H1 (cell line): ENCODE measurements around the gene NID2. TPM values are rescaled to one million over a fixed set of nuclear protein-coding genes. Genes with fewer than 3 reads are reported as not detected.

Experiments
- CTCF ChIA-PET: fragments of 300-600 bp; sonication (Branson Sonifier 250); formaldehyde crosslinking; loops from one replicate; lab custom pipeline; 2021; ENCODE audit not compliant: partially characterized antibody; lab: Charles Lee
- POLR2A ChIA-PET: fragments of 300-600 bp; sonication (Branson Sonifier 250); formaldehyde crosslinking; loops from one replicate; lab custom pipeline; 2021; ENCODE audit warnings: inconsistent platforms; ENCODE audit not compliant: partially characterized antibody; lab: Charles Lee
- DNase-seq, 2 experiments: peaks; one replicate each; pipeline versions ENCODE4 v3.0.0 to v3.0.0-alpha.2; 2010 to 2022; ENCODE audit warnings: low spot score in 2 of 2, low read depth in 1 of 2, mixed read lengths in 1 of 2
- FAIRE-seq: peaks from 2 replicates; lab custom pipeline; 2011; peaks lifted over from hg19 to GRCh38; lab: Jason Lieb, UNC
- H2AFZ ChIP-seq: 2 replicates; pipeline ENCODE4 v1.8.1; 2012; ENCODE audit warnings: low read length, inconsistent platforms
- H2AK5ac ChIP-seq: 2 replicates; pipeline ENCODE4 v1.6.1; 2013; ENCODE audit warnings: low read depth, low read length
- H2BK120ac ChIP-seq: replicated peaks from 2 replicates; pipeline ENCODE3; 2013; ENCODE audit warnings: low read depth, low read length, inconsistent platforms
- H2BK12ac ChIP-seq: 2 replicates; pipeline ENCODE4 v1.6.1; 2013; ENCODE audit warnings: low read depth, low read length
- H2BK15ac ChIP-seq: 2 replicates; pipeline ENCODE4 v1.6.1; 2013; ENCODE audit warnings: low read length
- H2BK20ac ChIP-seq: 2 replicates; pipeline ENCODE4 v1.6.1; 2013; ENCODE audit warnings: low read length
- H2BK5ac ChIP-seq: 2 replicates; pipeline ENCODE4 v1.6.1; 2013; ENCODE audit warnings: low read depth, low read length
- H3K14ac ChIP-seq: 2 replicates; pipeline ENCODE4 v1.6.1; 2013; ENCODE audit warnings: inconsistent platforms; ENCODE audit not compliant: insufficient read length
- H3K18ac ChIP-seq: 2 replicates; pipeline ENCODE4 v1.6.1; 2013; ENCODE audit warnings: low read length; ENCODE audit errors: extremely low read depth
- H3K23ac ChIP-seq: 2 replicates; pipeline ENCODE4 v1.6.1; 2013; ENCODE audit warnings: inconsistent platforms; ENCODE audit not compliant: insufficient read length
- H3K23me2 ChIP-seq: 2 replicates; pipeline ENCODE4 v1.6.1; 2013; ENCODE audit warnings: low read depth, low read length
- H3K27ac ChIP-seq: 2 replicates; pipeline ENCODE4 v1.6.1; 2011; ENCODE audit warnings: low read depth, low read length, inconsistent platforms
- H3K27me3 ChIP-seq, 4 experiments: replicated peaks in 1 of 4; 1 replicate in 1 of 4; 2 replicates in 3 of 4; pipeline versions ENCODE4 v1.6.1 to v1.8.1; 2011 to 2013; ENCODE audit warnings: low read length in 3 of 4, mild to moderate bottlenecking in 3 of 4, inconsistent platforms in 2 of 4, mixed read lengths in 2 of 4, moderate library complexity in 1 of 4; ENCODE audit not compliant: control insufficient read depth in 3 of 4, insufficient read depth in 3 of 4; ENCODE audit errors: extremely low read depth in 1 of 4
- H3K36me3 ChIP-seq, 4 experiments: 2 replicates each; pipeline versions ENCODE4 v1.6.1 to v1.8.1; 2011 to 2013; ENCODE audit warnings: mild to moderate bottlenecking in 4 of 4, low read length in 3 of 4, moderate library complexity in 2 of 4, control low read depth in 1 of 4, inconsistent platforms in 1 of 4; ENCODE audit not compliant: insufficient read depth in 4 of 4, control insufficient read depth in 2 of 4
- H3K4ac ChIP-seq: replicated peaks from 2 replicates; pipeline ENCODE3; 2013; ENCODE audit warnings: low read length, low read depth, mixed read lengths, inconsistent platforms; ENCODE audit not compliant: insufficient read length
- H3K4me1 ChIP-seq, 4 experiments: replicated peaks in 1 of 4; 1 replicate in 1 of 4; 2 replicates in 3 of 4; pipeline versions ENCODE4 v1.6.1 to v1.8.1; 2011 to 2013; ENCODE audit warnings: low read length in 3 of 4, inconsistent platforms in 2 of 4, mixed read lengths in 1 of 4; ENCODE audit not compliant: insufficient read depth in 4 of 4, control insufficient read depth in 3 of 4
- H3K4me2 ChIP-seq, 2 experiments: 2 replicates each; pipeline versions ENCODE4 v1.6.1 to v1.8.1; 2011 to 2013; ENCODE audit warnings: low read depth in 2 of 2, low read length in 2 of 2, control low read depth in 1 of 2, inconsistent platforms in 1 of 2, mild to moderate bottlenecking in 1 of 2; ENCODE audit not compliant: insufficient read depth in 1 of 2
- H3K4me3 ChIP-seq, 4 experiments: fragments of 200-600, 300-600 bp in 1 of 4; sonication (generic), shearing (Covaris generic), sonication (Bioruptor Twin) in 1 of 4; 2 replicates each; pipeline versions ENCODE4 v1.5.1 to v1.8.1; 2011 to 2016; ENCODE audit warnings: low read length in 4 of 4, low read depth in 3 of 4, control low read depth in 2 of 4, inconsistent platforms in 2 of 4, mild to moderate bottlenecking in 2 of 4, mixed read lengths in 1 of 4, moderate library complexity in 1 of 4; ENCODE audit not compliant: insufficient read depth in 2 of 4; ENCODE audit errors: extremely low read depth in 1 of 4
- H3K56ac ChIP-seq: replicated peaks from 2 replicates; pipeline ENCODE3; 2013; ENCODE audit warnings: low read depth, mild to moderate bottlenecking, mixed read lengths, low read length, inconsistent platforms; ENCODE audit not compliant: insufficient read length
- H3K79me1 ChIP-seq: 2 replicates; pipeline ENCODE4 v1.6.1; 2013; ENCODE audit warnings: low read depth, low read length, control low read depth
- H3K79me2 ChIP-seq, 2 experiments: 2 replicates each; pipeline versions ENCODE4 v1.6.1 to v1.8.1; 2012 to 2013; ENCODE audit warnings: low read length in 2 of 2, mild to moderate bottlenecking in 2 of 2, inconsistent platforms in 1 of 2; ENCODE audit not compliant: insufficient read depth in 2 of 2, control insufficient read depth in 1 of 2
- H3K9ac ChIP-seq, 4 experiments: replicated peaks in 1 of 4; 1 replicate in 1 of 4; 2 replicates in 3 of 4; pipeline versions ENCODE4 v1.6.1 to v1.8.1; 2011 to 2013; ENCODE audit warnings: low read depth in 3 of 4, low read length in 3 of 4, control low read depth in 2 of 4, mild to moderate bottlenecking in 2 of 4, moderate library complexity in 2 of 4, inconsistent platforms in 1 of 4; ENCODE audit errors: extremely low read depth in 1 of 4
- H3K9me3 ChIP-seq, 2 experiments: 2 replicates each; pipeline versions ENCODE4 v1.6.1 to v1.8.1; 2012 to 2013; ENCODE audit warnings: mild to moderate bottlenecking in 2 of 2, moderate library complexity in 2 of 2, control low read depth in 1 of 2, inconsistent platforms in 1 of 2, low read depth in 1 of 2, low read length in 1 of 2, mixed read lengths in 1 of 2; ENCODE audit not compliant: insufficient read depth in 2 of 2
- H4K20me1 ChIP-seq, 2 experiments: replicated peaks in 1 of 2; 2 replicates each; pipeline versions ENCODE3 to v1.8.1; 2011 to 2013; ENCODE audit warnings: inconsistent platforms in 2 of 2, low read length in 2 of 2, mild to moderate bottlenecking in 1 of 2; ENCODE audit not compliant: insufficient read depth in 2 of 2, control insufficient read depth in 1 of 2
- H4K5ac ChIP-seq: 2 replicates; pipeline ENCODE4 v1.6.1; 2013; ENCODE audit warnings: low read length, low read depth, mixed read lengths, inconsistent platforms; ENCODE audit not compliant: insufficient read length
- H4K8ac ChIP-seq: 2 replicates; pipeline ENCODE4 v1.8.0; 2013; ENCODE audit warnings: mild to moderate bottlenecking, moderate library complexity, low read length, inconsistent platforms; ENCODE audit not compliant: insufficient read depth; ENCODE audit errors: extremely low read depth
- H4K91ac ChIP-seq: replicated peaks from 2 replicates; pipeline ENCODE3; 2013; ENCODE audit warnings: low read length, mixed read lengths, inconsistent platforms; ENCODE audit not compliant: insufficient read length
- CHD2 ChIP-seq: IDR thresholded peaks from 2 replicates; pipeline ENCODE4 v1.6.1; 2012; ENCODE audit warnings: low read length, improper control_type of control experiment
- WGBS, 2 experiments: shearing (Covaris generic) in 1 of 2; methylation state at CpG; one replicate each; pipeline versions ENCODE4 v1.1.6 to v1.1.7; 2013 to 2015; ENCODE audit warnings: low lambda C conversion rate in 2 of 2, mixed read lengths in 2 of 2, inconsistent platforms in 1 of 2, low coverage in 1 of 2, missing lambda C conversion rate in 1 of 2; ENCODE audit not compliant: insufficient replicate concordance in 2 of 2, insufficient coverage in 1 of 2, insufficient read length in 1 of 2; ENCODE audit errors: extremely low coverage in 1 of 2, missing lambda C conversion rate in 1 of 2; 5-methylcytosine and 5-hydroxymethylcytosine counted together
- polyA plus RNA-seq, 7 experiments: library from polyadenylated mRNA; depleted of rRNA in 3 of 7; stranded (reverse) in 5 of 7; unstranded in 2 of 7; fragments of >200 nt in 5 of 7; fragments of 200-250 nt in 2 of 7; gene quantifications; 1 replicate in 5 of 7; 2 replicates in 1 of 7; 4 replicates in 1 of 7; pipeline versions ENCODE4 v1.2.1 to v1.2.3, GENCODE V29; 2011 to 2013; ENCODE audit warnings: missing spikeins in 2 of 7, mixed read lengths in 2 of 7
- total RNA-seq: library from RNA; stranded (reverse); fragmentation: NEBNext Ultra II Directional; extraction: Animal tissue kit (Norgen Biotek cat#: 25700); gene quantifications from 2 replicates; pipeline ENCODE4 v1.2.1, GENCODE V29; 2021

Gene NID2
- total and polyA plus RNA-seq, 2 of the 8 experiments (the other 6 are each of a cell fraction or from before 2014, with no cell fraction given): 6.1 to 12.6 TPM

DNA sequence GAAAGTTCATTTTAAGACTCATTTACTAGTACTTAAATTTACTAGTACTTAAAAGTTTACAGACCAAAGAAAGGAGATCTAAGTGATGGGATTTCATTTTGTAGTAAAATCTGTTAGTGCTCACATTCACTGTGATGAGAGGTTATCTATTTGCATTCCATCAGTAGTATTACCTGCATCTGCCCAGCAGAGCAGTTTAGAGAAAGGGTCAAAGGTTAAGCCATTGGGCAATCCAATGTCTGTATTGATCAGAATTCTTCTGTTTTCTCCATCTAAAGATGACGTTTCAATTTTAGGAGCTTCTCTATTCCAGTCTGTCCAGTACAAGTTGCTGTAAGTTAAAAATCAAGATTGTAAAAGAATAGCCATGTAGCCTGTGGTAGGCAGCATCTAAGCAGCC, 61.2 kb downstream of the NID2 start:
- peaks cover 3 to 9% of the 10 kb centered on the region in 2 experiments for H4K20me1 ChIP-seq
- 90% methylated on average over 1 of the region's 1 CpG; no CpG with 5 or more reads in 1 of the 2 experiments for WGBS, 2 experiments
- H3K56ac ChIP-seq: no peak overlapping the region
- no peak overlapping the region for H2AFZ ChIP-seq
- no peaks in the 10 kb centered on the region for H3K79me2 ChIP-seq
- H2BK120ac ChIP-seq: no peak overlapping the region
- peaks cover 0 to 3% (median under 1%) of the 10 kb centered on the region in 4 experiments; a peak in 3 of 7 replicates for H3K4me1 ChIP-seq
- H4K8ac ChIP-seq: no peak overlapping the region
- H2AK5ac ChIP-seq: no peak overlapping the region
- H2BK20ac ChIP-seq: no peak overlapping the region
- H3K23ac ChIP-seq: no peak overlapping the region
- H3K9me3 ChIP-seq: no peaks in the 10 kb centered on the region
- H3K4me2 ChIP-seq: no peak overlapping the region
- H3K36me3 ChIP-seq: peaks cover 25 to 93% (median 61%) of the 10 kb centered on the region in 4 experiments
- H3K4me3 ChIP-seq: peak overlapping the region in 1 of 4 experiments; percentile 20; a peak in 1 of 8 replicates
- CTCF ChIA-PET: interaction anchor here (0.9 to 4.3 kb wide), 6 partner anchors 8 to 125 kb away, joined by 3 to 27 read pairs (median 6); no protein-coding TSS in a partner anchor
- no peak overlapping the region for H4K5ac ChIP-seq
- no peak for FAIRE-seq
- H4K91ac ChIP-seq: no peak overlapping the region
- H2BK15ac ChIP-seq: no peak overlapping the region
- H3K23me2 ChIP-seq: no peaks in the 10 kb centered on the region
- H3K18ac ChIP-seq: no peak overlapping the region
- POLR2A ChIA-PET: interaction anchor here (1.0 kb wide), 1 partner anchor 13 kb away, joined by 3 read pairs; no protein-coding TSS in a partner anchor
- no peaks in the 10 kb centered on the region for H3K27me3 ChIP-seq
- no peak overlapping the region for H2BK5ac ChIP-seq
- H3K79me1 ChIP-seq: no peaks in the 10 kb centered on the region; the same call in 1 of the 2 replicates
- H3K4ac ChIP-seq: no peak overlapping the region
- no peak overlapping the region for H3K9ac ChIP-seq
- H3K27ac ChIP-seq: no peak overlapping the region
- no peak overlapping the region for H2BK12ac ChIP-seq
- no peak for DNase-seq
- H3K14ac ChIP-seq: no peak overlapping the region
- no peak for TF ChIP-seq CHD2
